H1 (cell line): ENCODE results near the gene ZNF609. TPM values are rescaled to one million over a fixed set of nuclear protein-coding genes. Genes with fewer than 3 reads are reported as not detected.

ENCODE experiments used
- CTCF ChIA-PET: fragments of 300-600 bp; sonication (Branson Sonifier 250); formaldehyde crosslinking; loops from one replicate; lab custom pipeline; 2021; ENCODE audit not compliant: partially characterized antibody; lab: Charles Lee
- POLR2A ChIA-PET: fragments of 300-600 bp; sonication (Branson Sonifier 250); formaldehyde crosslinking; loops from one replicate; lab custom pipeline; 2021; ENCODE audit warnings: inconsistent platforms; ENCODE audit not compliant: partially characterized antibody; lab: Charles Lee
- DNase-seq, 2 experiments: peaks; one replicate each; pipeline versions ENCODE4 v3.0.0 to v3.0.0-alpha.2; 2010 to 2022; ENCODE audit warnings: low spot score in 2 of 2, low read depth in 1 of 2, mixed read lengths in 1 of 2
- FAIRE-seq: peaks from 2 replicates; lab custom pipeline; 2011; peaks lifted over from hg19 to GRCh38; lab: Jason Lieb, UNC
- H2AFZ ChIP-seq: 2 replicates; pipeline ENCODE4 v1.8.1; 2012; ENCODE audit warnings: low read length, inconsistent platforms
- H2AK5ac ChIP-seq: 2 replicates; pipeline ENCODE4 v1.6.1; 2013; ENCODE audit warnings: low read depth, low read length
- H2BK120ac ChIP-seq: replicated peaks from 2 replicates; pipeline ENCODE3; 2013; ENCODE audit warnings: low read depth, low read length, inconsistent platforms
- H2BK12ac ChIP-seq: 2 replicates; pipeline ENCODE4 v1.6.1; 2013; ENCODE audit warnings: low read depth, low read length
- H2BK15ac ChIP-seq: 2 replicates; pipeline ENCODE4 v1.6.1; 2013; ENCODE audit warnings: low read length
- H2BK20ac ChIP-seq: 2 replicates; pipeline ENCODE4 v1.6.1; 2013; ENCODE audit warnings: low read length
- H2BK5ac ChIP-seq: 2 replicates; pipeline ENCODE4 v1.6.1; 2013; ENCODE audit warnings: low read depth, low read length
- H3K14ac ChIP-seq: 2 replicates; pipeline ENCODE4 v1.6.1; 2013; ENCODE audit warnings: inconsistent platforms; ENCODE audit not compliant: insufficient read length
- H3K18ac ChIP-seq: 2 replicates; pipeline ENCODE4 v1.6.1; 2013; ENCODE audit warnings: low read length; ENCODE audit errors: extremely low read depth
- H3K23ac ChIP-seq: 2 replicates; pipeline ENCODE4 v1.6.1; 2013; ENCODE audit warnings: inconsistent platforms; ENCODE audit not compliant: insufficient read length
- H3K23me2 ChIP-seq: 2 replicates; pipeline ENCODE4 v1.6.1; 2013; ENCODE audit warnings: low read depth, low read length
- H3K27ac ChIP-seq: 2 replicates; pipeline ENCODE4 v1.6.1; 2011; ENCODE audit warnings: low read depth, low read length, inconsistent platforms
- H3K27me3 ChIP-seq, 4 experiments: replicated peaks in 1 of 4; 1 replicate in 1 of 4; 2 replicates in 3 of 4; pipeline versions ENCODE4 v1.6.1 to v1.8.1; 2011 to 2013; ENCODE audit warnings: low read length in 3 of 4, mild to moderate bottlenecking in 3 of 4, inconsistent platforms in 2 of 4, mixed read lengths in 2 of 4, moderate library complexity in 1 of 4; ENCODE audit not compliant: control insufficient read depth in 3 of 4, insufficient read depth in 3 of 4; ENCODE audit errors: extremely low read depth in 1 of 4
- H3K36me3 ChIP-seq, 4 experiments: 2 replicates each; pipeline versions ENCODE4 v1.6.1 to v1.8.1; 2011 to 2013; ENCODE audit warnings: mild to moderate bottlenecking in 4 of 4, low read length in 3 of 4, moderate library complexity in 2 of 4, control low read depth in 1 of 4, inconsistent platforms in 1 of 4; ENCODE audit not compliant: insufficient read depth in 4 of 4, control insufficient read depth in 2 of 4
- H3K4ac ChIP-seq: replicated peaks from 2 replicates; pipeline ENCODE3; 2013; ENCODE audit warnings: low read length, low read depth, mixed read lengths, inconsistent platforms; ENCODE audit not compliant: insufficient read length
- H3K4me1 ChIP-seq, 4 experiments: replicated peaks in 1 of 4; 1 replicate in 1 of 4; 2 replicates in 3 of 4; pipeline versions ENCODE4 v1.6.1 to v1.8.1; 2011 to 2013; ENCODE audit warnings: low read length in 3 of 4, inconsistent platforms in 2 of 4, mixed read lengths in 1 of 4; ENCODE audit not compliant: insufficient read depth in 4 of 4, control insufficient read depth in 3 of 4
- H3K4me2 ChIP-seq, 2 experiments: 2 replicates each; pipeline versions ENCODE4 v1.6.1 to v1.8.1; 2011 to 2013; ENCODE audit warnings: low read depth in 2 of 2, low read length in 2 of 2, control low read depth in 1 of 2, inconsistent platforms in 1 of 2, mild to moderate bottlenecking in 1 of 2; ENCODE audit not compliant: insufficient read depth in 1 of 2
- H3K4me3 ChIP-seq, 4 experiments: fragments of 200-600, 300-600 bp in 1 of 4; sonication (generic), shearing (Covaris generic), sonication (Bioruptor Twin) in 1 of 4; 2 replicates each; pipeline versions ENCODE4 v1.5.1 to v1.8.1; 2011 to 2016; ENCODE audit warnings: low read length in 4 of 4, low read depth in 3 of 4, control low read depth in 2 of 4, inconsistent platforms in 2 of 4, mild to moderate bottlenecking in 2 of 4, mixed read lengths in 1 of 4, moderate library complexity in 1 of 4; ENCODE audit not compliant: insufficient read depth in 2 of 4; ENCODE audit errors: extremely low read depth in 1 of 4
- H3K56ac ChIP-seq: replicated peaks from 2 replicates; pipeline ENCODE3; 2013; ENCODE audit warnings: low read depth, mild to moderate bottlenecking, mixed read lengths, low read length, inconsistent platforms; ENCODE audit not compliant: insufficient read length
- H3K79me1 ChIP-seq: 2 replicates; pipeline ENCODE4 v1.6.1; 2013; ENCODE audit warnings: low read depth, low read length, control low read depth
- H3K79me2 ChIP-seq, 2 experiments: 2 replicates each; pipeline versions ENCODE4 v1.6.1 to v1.8.1; 2012 to 2013; ENCODE audit warnings: low read length in 2 of 2, mild to moderate bottlenecking in 2 of 2, inconsistent platforms in 1 of 2; ENCODE audit not compliant: insufficient read depth in 2 of 2, control insufficient read depth in 1 of 2
- H3K9ac ChIP-seq, 4 experiments: replicated peaks in 1 of 4; 1 replicate in 1 of 4; 2 replicates in 3 of 4; pipeline versions ENCODE4 v1.6.1 to v1.8.1; 2011 to 2013; ENCODE audit warnings: low read depth in 3 of 4, low read length in 3 of 4, control low read depth in 2 of 4, mild to moderate bottlenecking in 2 of 4, moderate library complexity in 2 of 4, inconsistent platforms in 1 of 4; ENCODE audit errors: extremely low read depth in 1 of 4
- H3K9me3 ChIP-seq, 2 experiments: 2 replicates each; pipeline versions ENCODE4 v1.6.1 to v1.8.1; 2012 to 2013; ENCODE audit warnings: mild to moderate bottlenecking in 2 of 2, moderate library complexity in 2 of 2, control low read depth in 1 of 2, inconsistent platforms in 1 of 2, low read depth in 1 of 2, low read length in 1 of 2, mixed read lengths in 1 of 2; ENCODE audit not compliant: insufficient read depth in 2 of 2
- H4K20me1 ChIP-seq, 2 experiments: replicated peaks in 1 of 2; 2 replicates each; pipeline versions ENCODE3 to v1.8.1; 2011 to 2013; ENCODE audit warnings: inconsistent platforms in 2 of 2, low read length in 2 of 2, mild to moderate bottlenecking in 1 of 2; ENCODE audit not compliant: insufficient read depth in 2 of 2, control insufficient read depth in 1 of 2
- H4K5ac ChIP-seq: 2 replicates; pipeline ENCODE4 v1.6.1; 2013; ENCODE audit warnings: low read length, low read depth, mixed read lengths, inconsistent platforms; ENCODE audit not compliant: insufficient read length
- H4K8ac ChIP-seq: 2 replicates; pipeline ENCODE4 v1.8.0; 2013; ENCODE audit warnings: mild to moderate bottlenecking, moderate library complexity, low read length, inconsistent platforms; ENCODE audit not compliant: insufficient read depth; ENCODE audit errors: extremely low read depth
- H4K91ac ChIP-seq: replicated peaks from 2 replicates; pipeline ENCODE3; 2013; ENCODE audit warnings: low read length, mixed read lengths, inconsistent platforms; ENCODE audit not compliant: insufficient read length
- SAP30 ChIP-seq: fragments of 300-600 bp; sonication (generic); IDR thresholded peaks from 2 replicates; pipeline ENCODE4 v1.7.1; 2012; ENCODE audit warnings: low read length, moderate library complexity, mild to moderate bottlenecking, inconsistent platforms; ENCODE audit not compliant: insufficient read depth, insufficient replicate concordance
- WGBS, 2 experiments: shearing (Covaris generic) in 1 of 2; methylation state at CpG; one replicate each; pipeline versions ENCODE4 v1.1.6 to v1.1.7; 2013 to 2015; ENCODE audit warnings: low lambda C conversion rate in 2 of 2, mixed read lengths in 2 of 2, inconsistent platforms in 1 of 2, low coverage in 1 of 2, missing lambda C conversion rate in 1 of 2; ENCODE audit not compliant: insufficient replicate concordance in 2 of 2, insufficient coverage in 1 of 2, insufficient read length in 1 of 2; ENCODE audit errors: extremely low coverage in 1 of 2, missing lambda C conversion rate in 1 of 2; 5-methylcytosine and 5-hydroxymethylcytosine counted together
- polyA plus RNA-seq, 7 experiments: library from polyadenylated mRNA; depleted of rRNA in 3 of 7; stranded (reverse) in 5 of 7; unstranded in 2 of 7; fragments of >200 nt in 5 of 7; fragments of 200-250 nt in 2 of 7; gene quantifications; 1 replicate in 5 of 7; 2 replicates in 1 of 7; 4 replicates in 1 of 7; pipeline versions ENCODE4 v1.2.1 to v1.2.3, GENCODE V29; 2011 to 2013; ENCODE audit warnings: missing spikeins in 2 of 7, mixed read lengths in 2 of 7
- total RNA-seq: library from RNA; stranded (reverse); fragmentation: NEBNext Ultra II Directional; extraction: Animal tissue kit (Norgen Biotek cat#: 25700); gene quantifications from 2 replicates; pipeline ENCODE4 v1.2.1, GENCODE V29; 2021

Gene ZNF609
- total and polyA plus RNA-seq, 2 of the 8 experiments (the other 6 are each of a cell fraction or from before 2014, with no cell fraction given): 15.5 to 47.8 TPM

DNA sequence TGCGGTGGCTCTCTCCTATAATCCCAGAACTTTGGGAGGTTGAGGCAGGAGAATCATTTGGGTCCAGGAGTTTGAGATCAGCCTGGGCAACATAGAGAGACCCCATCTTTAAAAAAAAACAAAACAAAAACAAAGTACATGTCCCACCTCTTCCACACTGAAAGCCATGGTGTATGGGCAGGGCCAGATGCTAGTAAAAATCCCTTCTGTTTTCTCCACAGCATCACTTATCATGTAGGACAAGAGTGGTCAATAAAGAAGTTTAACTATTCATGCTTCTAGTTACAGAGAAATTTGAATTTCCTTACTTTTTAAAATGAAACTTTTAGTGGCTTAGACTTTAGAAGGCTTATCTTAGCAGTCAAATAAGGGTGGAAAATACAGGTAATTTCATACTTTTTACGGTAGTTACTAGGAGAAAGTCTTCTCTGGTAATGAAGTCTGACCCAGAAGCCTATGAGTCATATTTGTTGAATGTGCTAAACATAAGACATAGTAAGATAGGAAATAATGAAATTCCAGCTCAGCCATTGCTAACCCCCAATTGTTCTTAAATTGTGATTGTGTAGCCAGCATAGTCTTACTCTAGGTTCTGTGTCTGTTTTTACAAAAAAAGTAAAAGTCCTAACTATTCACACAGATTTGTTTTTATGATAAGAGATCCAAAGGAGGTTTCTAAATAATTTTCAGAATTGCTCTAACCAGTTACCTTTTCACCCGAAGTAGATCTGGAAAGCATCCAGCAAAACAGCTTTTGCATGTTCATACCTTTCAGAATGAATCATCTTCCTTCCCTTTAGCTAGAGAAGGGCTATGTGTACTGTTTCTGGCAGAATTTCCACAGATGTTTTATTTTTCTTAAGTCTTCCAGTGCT lies 16.4 kb upstream of the ZNF609 start:
- H3K18ac ChIP-seq: no peak overlapping the region
- no peak overlapping the region for H3K23ac ChIP-seq
- FAIRE-seq (no peak), DNase-seq (no peak)
- no peak overlapping the region for H3K4me3 ChIP-seq
- no peaks in the 10 kb centered on the region for H3K23me2 ChIP-seq
- 90% methylated on average over 3 of the region's 3 CpGs; no CpG with 5 or more reads in 1 of the 2 experiments for WGBS, 2 experiments
- no peak overlapping the region for H4K8ac ChIP-seq
- H2BK20ac ChIP-seq: no peak overlapping the region
- no peak overlapping the region for H2BK120ac ChIP-seq
- no peak overlapping the region for H3K4me2 ChIP-seq
- H3K4ac ChIP-seq: no peak overlapping the region
- no peaks in the 10 kb centered on the region for H3K79me1 ChIP-seq
- no peak overlapping the region for H3K14ac ChIP-seq
- ChIA-PET CTCF (interaction anchor here (1.0 to 1.2 kb wide), 3 partner anchors 11 to 209 kb away, joined by 3 to 4 read pairs (median 3); partner anchors contain the start of gene ZNF609), POLR2A (interaction anchor here (1.3 kb wide), 1 partner anchor 13 kb away, joined by 3 read pairs; no protein-coding TSS in a partner anchor)
- no peak overlapping the region for H2BK12ac ChIP-seq
- no peaks in the 10 kb centered on the region for H4K20me1 ChIP-seq
- H2AFZ ChIP-seq: no peak overlapping the region
- H2BK5ac ChIP-seq: no peak overlapping the region
- no peaks in the 10 kb centered on the region for H3K27me3 ChIP-seq
- no peak overlapping the region for H4K91ac ChIP-seq
- H2AK5ac ChIP-seq: no peak overlapping the region
- H2BK15ac ChIP-seq: no peak overlapping the region
- TF ChIP-seq SAP30: no peak
- H3K27ac ChIP-seq: no peak overlapping the region
- no peaks in the 10 kb centered on the region for H3K4me1 ChIP-seq
- no peak overlapping the region for H3K56ac ChIP-seq
- no peaks in the 10 kb centered on the region for H3K79me2 ChIP-seq
- no peak overlapping the region for H3K9ac ChIP-seq
- H3K9me3 ChIP-seq: no peaks in the 10 kb centered on the region
- no peak overlapping the region for H4K5ac ChIP-seq
- peaks cover 0 to 5% (median 0%) of the 10 kb centered on the region in 4 experiments; a peak in 2 of 8 replicates for H3K36me3 ChIP-seq
